T follicular helper cell (primary cell): Measurements from ENCODE around the gene KRTAP29-1.
"Not testable (repeated sequence)": the region's sequence is repeated elsewhere in the genome, so short reads cannot be mapped to it uniquely, and the experiment has no call there.

Experiments
- DNase-seq: peaks from one replicate; pipeline ENCODE4 v3.0.0-alpha.2; 2020; ENCODE audit warnings: low read depth

Gene KRTAP29-1

DNA sequence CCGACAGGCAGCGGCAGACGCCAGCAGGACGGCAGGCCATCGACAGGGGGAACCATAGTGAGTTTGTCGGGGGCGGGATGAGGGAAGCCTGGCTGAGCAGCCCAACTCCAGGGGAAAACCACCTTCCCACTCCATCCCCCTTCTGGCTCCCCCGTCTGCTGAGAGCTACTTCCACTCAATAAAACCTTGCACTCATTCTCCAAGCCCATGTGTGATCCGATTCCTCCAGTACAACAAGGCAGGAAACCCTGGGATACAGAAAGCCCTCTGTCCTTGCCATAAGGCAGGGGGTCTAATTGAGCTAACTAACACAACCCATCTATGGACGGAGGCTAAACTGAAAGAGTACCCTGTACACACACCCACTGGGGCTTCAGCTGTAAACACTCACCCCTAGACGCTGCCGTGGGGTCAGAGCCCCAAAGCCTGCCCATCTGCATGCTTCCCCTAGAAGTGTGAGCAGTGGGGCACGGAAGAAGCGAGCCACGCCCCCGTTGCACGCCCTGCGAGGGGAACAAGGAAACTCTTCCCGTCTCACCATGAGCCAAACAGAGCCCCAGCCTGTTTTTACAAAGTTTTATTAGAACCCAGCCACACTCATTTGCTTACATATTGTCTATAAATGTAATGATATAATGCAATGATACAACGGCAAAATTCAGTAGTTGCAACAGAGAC lies 4.1 kb downstream of the KRTAP29-1 start:
- no peak for DNase-seq

DNA sequence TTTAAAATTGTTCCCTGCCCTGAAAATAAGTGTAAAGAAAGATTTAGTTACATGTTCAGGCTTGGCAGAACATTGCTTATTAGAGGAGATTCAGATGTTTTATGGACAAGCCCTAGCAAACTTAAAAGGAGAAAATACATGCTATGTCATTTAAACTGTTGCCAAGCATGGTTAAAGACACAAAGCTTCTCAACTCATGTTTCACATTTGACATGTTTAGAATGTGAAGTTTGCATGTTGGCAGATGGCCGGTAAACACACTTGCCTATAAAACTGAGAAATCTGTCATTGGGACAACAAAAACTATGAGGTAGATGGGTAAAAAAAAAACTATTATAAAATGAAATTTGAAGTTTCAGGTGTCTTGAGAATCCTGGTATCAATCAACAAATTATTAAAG lies 5.8 kb downstream of the KRTAP29-1 start:
- no peak for DNase-seq

DNA sequence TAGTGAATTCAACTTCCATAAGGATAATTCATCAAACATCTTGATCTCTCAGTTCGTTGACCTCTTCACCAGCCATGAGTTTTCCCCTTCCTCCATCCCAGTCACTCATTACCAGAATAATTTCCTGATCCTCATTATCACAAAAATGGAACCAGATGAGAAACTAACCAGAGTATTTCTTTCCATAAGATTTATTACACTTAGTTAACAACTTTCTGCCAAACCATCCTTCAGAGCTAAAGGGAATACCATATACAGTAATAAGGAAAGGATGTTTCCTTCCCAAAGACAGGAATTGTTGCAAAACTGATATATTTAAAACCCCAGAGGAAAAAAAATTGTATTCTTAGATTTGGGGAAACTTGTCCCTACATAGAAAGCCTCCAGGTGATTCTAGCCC lies 8.6 kb downstream of the KRTAP29-1 start:
- no peak for DNase-seq

DNA sequence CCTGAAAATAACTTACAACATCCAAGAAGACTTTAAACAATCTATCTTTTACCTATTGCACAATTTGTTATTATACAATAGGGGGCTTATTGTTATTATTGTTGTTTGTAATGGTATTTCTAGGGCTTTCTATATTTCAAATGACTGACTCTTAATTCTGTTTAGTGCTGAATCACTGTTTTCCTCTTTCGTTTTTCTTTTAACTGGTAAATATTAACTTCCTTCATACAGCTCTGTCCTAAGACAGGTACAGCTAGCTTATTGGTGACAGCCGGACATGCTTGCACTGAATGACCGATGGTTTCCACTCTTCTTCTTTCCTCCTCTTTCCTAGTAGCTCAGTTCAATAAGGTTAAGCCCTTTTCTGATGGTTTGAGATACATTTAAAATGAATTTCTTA lies 15.6 kb downstream of the KRTAP29-1 start:
- DNase-seq, result no peak

GRCh38 chr17:41284546-41284945 lies 18.1 kb downstream of the KRTAP29-1 start:
- no peak for DNase-seq

- no peak for DNase-seq
Measured at GRCh38 chr17:41284043-41284442, 18.6 kb downstream of the KRTAP29-1 start.

DNA sequence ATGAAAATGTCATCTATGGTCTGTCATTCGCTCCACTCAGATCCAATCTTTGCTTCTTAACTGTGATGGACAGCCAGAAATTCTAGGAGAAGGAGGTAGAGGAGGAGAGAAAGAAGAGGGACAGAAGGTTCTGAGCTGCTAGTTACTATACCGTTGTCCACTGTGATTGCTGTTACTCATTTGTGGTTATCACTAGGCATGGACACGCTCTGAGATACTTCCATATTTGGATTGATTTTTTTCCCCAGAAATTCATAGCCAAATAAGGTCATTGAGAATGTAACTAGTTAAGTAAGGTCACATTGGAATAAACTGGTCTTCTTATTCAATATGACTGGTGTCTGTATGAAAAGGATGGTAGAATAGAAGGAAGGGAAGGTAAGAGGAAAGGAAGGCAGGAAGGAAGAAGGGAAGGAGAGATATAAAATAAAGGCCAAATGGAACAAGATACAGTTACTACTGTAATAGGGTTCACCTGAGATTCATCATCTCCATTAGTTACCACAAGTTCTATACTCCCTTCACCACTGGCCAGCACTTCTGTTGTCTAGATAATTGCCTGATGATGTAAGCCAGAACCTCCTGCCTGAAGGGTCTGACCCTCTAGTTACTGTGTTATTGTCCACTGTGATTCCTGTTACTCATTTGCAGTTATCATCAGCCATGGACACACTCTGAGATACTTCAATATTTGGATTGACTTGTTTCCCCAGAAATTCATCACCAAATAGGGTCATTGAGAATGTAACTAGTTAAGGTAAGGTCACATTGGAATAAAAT lies 24.3 kb downstream of the KRTAP29-1 start:
- DNase-seq, result no peak

DNA sequence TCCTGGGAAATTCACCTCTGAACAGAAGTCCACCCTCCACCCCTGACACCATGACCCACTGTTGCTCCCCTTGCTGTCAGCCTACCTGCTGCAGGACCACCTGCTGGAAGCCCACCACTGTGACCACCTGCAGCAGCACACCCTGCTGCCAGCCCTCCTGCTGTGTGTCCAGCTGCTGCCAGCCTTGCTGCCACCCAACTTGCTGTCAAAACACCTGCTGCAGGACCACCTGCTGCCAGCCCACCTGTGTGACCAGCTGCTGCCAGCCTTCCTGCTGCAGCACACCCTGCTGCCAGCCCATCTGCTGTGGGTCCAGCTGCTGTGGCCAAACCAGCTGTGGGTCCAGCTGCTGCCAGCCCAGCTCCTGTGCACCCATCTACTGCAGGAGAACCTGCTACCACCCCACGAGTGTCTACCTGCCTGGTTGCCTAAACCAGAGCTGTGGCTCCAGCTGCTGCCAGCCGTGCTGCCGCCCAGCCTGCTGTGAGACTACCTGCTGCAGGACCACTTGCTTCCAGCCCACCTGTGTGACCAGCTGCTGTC lies 26.9 kb downstream of the KRTAP29-1 start, which contains the start of gene KRTAP9-7:
TSS of gene KRTAP9-7 (plus strand) at position 51 of the 543 bp plus-strand sequence. CDS start at position 51, 0 bp downstream.
- DNase-seq, result not testable (repeated sequence)

- no peak for DNase-seq
Measured at GRCh38 chr17:41271858-41272257, 30.8 kb downstream of the KRTAP29-1 start.

DNA sequence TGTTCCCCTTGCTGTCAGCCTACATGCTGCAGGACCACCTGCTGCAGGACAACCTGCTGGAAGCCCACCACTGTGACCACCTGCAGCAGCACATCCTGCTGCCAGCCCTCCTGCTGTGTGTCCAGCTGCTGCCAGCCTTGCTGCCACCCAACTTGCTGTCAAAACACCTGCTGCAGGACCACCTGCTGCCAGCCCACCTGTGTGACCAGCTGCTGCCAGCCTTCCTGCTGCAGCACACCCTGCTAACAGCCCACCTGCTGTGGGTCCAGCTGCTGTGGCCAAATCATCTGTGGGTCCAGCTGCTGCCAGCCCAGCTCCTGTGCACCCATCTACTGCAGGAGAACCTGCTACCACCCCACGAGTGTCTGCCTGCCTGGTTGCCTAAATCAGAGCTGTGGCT lies 31.3 kb downstream of the KRTAP29-1 start:
- not testable (repeated sequence) for DNase-seq

DNA sequence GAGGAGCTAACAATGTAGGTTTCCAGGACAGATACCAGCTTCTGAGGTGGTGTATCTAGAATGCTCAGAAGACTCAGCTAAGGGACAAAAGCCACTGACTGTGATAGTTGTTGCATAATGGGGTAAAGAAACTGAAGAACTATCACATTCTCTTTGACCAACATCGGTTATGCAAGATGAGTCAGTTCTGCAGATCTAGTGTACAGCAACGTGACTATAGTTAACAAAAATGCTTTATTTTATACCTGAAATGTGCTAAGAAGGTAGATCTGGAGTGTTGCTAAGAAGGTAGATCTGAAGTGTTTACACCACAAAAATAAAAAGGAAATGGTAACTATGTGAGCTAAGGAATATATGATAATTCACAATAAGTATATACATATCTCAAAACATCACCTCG lies 34.9 kb downstream of the KRTAP29-1 start:
- DNase-seq, result no peak

DNA sequence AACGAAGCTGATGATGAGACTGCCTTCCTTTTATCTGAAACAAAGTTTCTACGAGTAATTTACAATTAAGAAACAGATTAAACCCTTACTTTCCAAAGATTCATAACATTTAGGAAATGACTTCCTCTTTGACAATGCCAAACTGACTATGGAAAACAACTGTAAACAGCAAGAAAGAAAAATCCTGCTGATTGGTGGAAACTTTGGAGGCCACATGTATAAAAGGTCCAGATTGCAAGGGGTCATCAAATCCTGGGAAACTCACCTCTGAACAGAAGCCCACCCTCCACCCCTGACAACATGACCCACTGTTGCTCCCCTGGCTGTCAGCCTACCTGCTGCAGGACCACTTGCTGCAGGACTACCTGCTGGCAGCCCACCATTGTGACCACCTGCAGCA lies 37.6 kb downstream of the KRTAP29-1 start, which contains the start of gene KRTAP9-6:
TSS of gene KRTAP9-6 (plus strand) at position 301 of the 400 bp plus-strand sequence. CDS start at position 301, 0 bp downstream.
- DNase-seq, result no peak

GRCh38 chr17:41264599-41264998 lies 38.1 kb downstream of the KRTAP29-1 start:
- no peak for DNase-seq

DNA sequence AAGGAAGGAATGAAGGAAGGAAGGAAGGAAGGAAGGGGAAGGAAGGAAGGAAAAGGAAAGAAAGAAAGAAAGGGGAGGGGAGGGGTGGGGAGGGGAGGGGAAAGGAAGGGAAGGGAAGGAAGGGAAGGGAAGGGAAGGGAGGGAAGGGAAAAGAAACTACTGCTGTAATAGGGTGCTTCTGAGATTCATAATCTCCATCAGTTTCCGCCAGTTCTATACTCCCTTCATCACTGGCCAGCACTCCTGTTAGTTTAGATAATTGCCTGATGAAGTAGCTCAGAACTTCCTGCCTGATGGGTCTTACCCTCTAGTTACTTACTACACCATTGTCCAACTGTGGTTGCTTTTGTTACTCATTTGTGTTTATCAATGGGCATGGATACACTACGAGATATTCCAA lies 39.4 kb downstream of the KRTAP29-1 start:
- DNase-seq, result no peak

GRCh38 chr17:41258406-41258805 lies 44.2 kb downstream of the KRTAP29-1 start:
- DNase-seq, result no peak

GRCh38 chr17:41256291-41256685 lies 46.4 kb downstream of the KRTAP29-1 start:
- no peak for DNase-seq

DNA sequence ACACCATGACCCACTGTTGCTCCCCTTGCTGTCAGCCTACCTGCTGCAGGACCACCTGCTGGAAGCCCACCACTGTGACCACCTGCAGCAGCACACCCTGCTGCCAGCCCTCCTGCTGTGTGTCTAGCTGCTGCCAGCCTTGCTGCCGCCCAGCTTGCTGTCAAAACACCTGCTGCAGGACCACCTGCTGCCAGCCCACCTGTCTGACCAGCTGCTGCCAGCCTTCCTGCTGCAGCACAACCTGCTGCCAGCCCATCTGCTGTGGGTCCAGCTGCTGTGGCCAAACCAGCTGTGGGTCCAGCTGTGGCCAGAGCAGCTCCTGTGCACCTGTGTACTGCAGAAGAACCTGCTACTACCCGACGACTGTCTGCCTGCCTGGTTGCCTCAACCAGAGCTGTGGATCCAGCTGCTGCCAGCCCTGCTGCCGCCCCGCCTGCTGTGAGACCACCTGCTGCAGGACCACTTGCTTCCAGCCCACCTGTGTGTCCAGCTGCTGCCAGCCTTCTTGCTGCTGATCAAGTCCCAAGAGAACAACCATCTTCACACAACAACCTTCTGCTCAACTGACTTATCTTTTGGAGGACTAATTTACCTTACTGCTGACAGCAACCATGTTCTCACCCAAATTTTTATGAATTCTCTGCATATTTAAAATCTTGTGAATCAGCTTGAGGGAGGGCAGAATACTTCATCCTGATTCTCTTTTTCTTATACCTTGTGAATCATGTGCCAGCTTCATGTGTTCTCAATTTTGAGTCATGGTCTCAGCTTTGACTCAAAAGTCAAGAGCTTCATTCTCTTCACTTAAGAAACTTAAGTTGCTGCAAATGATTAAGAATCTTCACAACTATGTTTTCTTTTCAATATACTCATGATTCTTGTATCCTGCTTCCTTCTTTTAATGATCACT lies 47.0 kb downstream of the KRTAP29-1 start, which contains the start of gene KRTAP9-9:
TSS of gene KRTAP9-9 (plus strand) at position 4 of the 910 bp plus-strand sequence.
- DNase-seq, result not testable (repeated sequence)

GRCh38 chr17:41254861-41255260 lies 47.8 kb downstream of the KRTAP29-1 start:
- no peak for DNase-seq
